MV-4-11 (cell line): ENCODE measurements around the gene MED17.

Source experiments
- DNase-seq: peaks from one replicate; lab custom pipeline; 2025; lab: John Stamatoyannopoulos, UW

MED17 gene, protein sequence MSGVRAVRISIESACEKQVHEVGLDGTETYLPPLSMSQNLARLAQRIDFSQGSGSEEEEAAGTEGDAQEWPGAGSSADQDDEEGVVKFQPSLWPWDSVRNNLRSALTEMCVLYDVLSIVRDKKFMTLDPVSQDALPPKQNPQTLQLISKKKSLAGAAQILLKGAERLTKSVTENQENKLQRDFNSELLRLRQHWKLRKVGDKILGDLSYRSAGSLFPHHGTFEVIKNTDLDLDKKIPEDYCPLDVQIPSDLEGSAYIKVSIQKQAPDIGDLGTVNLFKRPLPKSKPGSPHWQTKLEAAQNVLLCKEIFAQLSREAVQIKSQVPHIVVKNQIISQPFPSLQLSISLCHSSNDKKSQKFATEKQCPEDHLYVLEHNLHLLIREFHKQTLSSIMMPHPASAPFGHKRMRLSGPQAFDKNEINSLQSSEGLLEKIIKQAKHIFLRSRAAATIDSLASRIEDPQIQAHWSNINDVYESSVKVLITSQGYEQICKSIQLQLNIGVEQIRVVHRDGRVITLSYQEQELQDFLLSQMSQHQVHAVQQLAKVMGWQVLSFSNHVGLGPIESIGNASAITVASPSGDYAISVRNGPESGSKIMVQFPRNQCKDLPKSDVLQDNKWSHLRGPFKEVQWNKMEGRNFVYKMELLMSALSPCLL

DNA sequence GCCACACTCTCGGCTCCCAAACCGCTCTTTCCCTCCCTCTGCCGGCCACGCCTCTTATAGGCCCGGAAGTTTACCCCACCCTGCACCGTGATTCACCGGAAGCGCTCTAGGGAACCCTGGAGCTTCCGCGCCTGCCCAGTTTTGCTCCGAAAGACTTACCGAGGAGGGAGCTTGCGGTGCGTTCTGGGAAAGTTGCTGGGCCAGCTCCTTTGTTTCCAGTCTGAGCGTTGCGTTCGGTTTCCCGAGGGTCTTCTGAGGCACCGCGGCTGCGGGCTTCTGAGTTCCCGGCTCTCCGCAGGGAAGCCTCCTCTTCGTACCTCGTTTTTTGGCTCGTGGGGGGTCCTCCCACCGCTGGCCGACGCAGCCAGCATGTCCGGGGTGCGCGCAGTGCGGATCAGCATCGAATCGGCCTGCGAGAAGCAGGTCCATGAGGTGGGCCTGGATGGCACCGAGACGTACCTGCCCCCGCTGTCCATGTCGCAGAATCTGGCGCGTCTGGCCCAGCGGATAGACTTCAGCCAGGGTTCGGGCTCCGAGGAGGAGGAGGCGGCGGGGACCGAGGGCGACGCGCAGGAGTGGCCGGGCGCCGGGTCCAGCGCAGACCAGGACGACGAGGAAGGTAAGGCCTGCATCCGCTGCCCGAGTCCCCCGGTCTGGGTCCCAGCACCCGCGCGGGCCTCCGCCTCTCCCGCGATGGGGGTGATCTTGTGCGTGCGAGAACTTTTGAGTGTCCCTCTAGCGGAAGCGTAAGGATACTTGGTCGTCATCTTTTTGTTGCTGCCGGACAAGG, at the start of gene MED17:
MED17 (plus strand) TSS at position 138 of the 790 bp plus-strand sequence; CDS start at position 370, 232 bp downstream.
- DNase-seq = peak; percentile 87

DNA sequence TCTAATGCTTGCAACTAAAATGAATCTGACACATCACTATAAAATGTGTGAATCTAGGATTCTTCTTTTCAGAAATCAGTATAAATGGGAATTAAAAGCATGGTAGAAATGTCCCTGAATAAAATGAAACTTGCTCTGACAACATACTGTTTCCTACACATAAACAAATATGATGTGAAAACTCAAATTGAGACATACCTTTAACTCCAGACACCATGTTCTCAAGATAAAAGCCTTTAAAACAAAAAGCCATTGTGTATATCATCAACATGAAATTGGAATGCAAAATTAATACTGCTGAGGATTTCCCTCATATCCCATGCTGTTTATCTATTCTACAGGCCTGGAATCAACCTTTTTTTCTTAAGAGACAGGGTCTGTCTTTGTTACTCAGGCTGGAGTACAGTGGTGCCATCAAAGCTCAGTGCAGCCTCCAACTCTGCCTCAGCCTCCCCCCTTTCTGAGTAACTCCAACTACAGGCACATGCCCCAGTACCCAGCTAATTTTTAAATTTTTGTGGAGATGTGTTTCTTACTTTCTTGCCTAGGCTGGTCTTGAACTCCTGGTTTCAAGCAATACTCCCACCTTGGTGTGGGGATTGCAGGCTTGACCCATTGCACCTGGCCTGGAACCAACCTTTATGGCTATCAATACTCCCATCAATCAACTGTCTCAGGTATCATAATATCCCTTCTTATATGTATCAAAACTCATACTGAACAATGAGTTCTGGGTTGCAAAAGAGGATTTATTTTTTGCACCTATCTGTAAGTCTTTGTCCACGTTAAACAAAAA, 49.5 kb upstream of the MED17 start:
- no peak for DNase-seq

DNA sequence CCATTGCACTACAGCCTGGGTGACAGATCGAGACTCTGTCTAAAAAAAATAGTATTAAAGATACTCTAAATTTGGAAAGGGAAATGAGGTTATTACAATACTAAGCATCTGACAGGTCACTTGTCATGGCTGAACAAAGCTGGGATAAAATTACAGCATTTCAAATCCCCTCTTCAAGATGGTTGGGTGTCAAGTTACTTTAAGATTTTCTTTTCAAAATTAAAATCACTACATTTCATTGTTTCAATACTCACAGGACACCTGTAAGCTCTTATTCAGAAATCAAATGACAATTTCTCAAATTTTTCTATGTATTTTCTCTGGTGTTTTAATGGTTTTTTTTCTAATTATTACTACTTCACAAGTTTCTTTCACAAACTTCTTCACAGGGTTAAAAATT, 48.5 kb upstream of the MED17 start:
- no peak for DNase-seq

DNA sequence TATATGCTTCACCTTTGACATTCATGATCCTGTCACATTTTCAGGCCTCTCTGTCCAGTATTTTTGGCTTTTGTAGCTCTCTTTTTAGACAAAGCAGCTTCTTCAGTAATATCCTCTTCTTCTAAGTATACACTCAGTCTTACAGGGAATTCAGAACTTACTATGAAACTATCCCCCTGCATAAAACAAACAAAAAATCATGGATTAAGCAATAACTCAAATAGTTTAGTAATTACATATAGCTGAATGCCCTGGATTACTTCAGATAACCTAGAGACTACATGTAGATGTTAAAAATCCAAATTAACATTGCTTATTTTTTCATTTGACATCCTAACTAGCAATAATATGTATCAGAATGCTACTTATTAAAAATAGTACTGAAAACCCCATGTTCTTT, 48.0 kb upstream of the MED17 start:
- DNase-seq = no peak

DNA sequence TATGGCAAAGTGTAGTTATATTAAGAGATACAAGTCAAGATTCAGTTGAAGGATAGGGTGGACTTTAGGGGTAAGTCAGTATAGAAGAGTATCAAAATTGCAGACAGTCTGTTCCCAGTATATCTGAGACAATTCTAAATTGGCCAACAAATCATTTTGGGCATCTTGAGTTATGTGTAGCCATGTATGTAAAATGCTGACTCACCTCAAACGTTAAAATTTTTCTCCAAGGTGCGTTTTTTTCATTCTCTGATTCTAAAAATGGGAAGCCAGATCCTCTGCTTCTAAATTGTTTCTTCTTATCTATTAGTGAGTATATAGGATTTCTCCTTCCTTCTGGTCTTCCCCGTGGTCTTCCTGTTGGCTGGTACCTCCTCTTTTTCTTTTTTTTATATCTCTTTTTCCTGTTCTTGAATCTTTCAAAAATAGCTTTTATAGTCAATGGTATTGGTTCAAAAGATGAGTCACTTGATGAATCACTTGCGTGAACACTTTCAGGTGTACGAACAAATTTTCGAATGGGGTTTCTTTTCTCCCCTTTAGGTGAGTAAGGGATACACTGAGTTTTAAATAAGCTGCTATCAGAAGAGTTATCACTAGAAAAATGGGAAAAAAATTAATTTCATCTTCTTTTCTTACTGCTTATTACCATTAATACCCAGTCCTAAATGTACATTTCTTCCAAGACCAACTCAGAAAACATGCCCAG, 46.0 kb upstream of the MED17 start:
- no peak for DNase-seq

DNA sequence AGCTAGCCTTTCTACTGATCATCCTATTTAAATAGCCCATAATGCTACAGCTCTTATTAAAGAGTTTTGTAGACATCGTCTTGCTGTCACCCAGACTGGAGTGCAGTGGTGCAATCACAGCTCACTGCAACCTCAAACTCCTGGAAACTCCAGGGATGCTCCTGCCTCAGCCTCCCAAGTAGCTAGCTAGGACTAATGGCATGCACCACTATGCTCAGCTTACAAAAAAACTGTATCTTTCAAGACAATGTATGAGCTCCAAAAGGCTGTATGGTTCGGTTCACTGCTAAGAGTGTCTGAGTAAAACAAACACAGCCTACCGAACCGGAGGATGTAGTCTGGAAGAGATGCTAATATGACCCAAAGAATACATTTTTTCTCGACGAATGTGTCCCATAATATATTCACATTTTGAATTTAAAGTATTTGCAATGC, 45.4 kb upstream of the MED17 start:
- no peak for DNase-seq

DNA sequence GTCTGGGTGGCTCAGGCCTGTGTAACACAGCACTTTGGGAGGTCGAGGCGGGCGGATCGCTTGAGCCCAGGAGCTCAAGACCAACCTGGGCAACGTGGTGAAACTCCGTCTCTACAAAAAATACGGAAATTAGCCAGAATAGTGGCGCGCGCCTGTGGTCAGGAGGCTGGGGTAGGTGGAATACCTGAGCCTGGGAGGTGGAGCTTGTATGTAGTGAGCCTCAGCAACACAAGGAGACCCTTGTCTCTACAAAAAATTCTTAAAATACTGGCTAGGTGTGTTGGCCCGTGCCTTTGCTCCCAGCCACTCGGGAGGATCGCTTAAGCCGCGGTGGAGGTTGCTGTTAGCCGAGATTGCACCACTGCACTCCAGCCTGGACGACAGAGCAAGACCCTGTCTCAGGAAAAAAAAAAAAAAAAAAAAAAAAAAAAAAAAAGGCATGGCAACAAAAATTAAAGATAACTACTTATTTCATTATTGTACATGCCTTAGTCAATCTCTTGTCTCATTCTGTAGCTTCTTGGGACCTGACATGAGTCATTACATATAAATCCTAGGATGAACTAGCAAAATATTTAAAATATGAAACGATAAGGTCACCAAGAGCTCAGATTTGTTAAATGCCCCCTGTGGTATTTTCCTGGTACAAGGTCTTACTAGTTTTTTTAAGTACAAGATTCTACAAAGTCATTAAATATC, 43.9 kb upstream of the MED17 start:
- DNase-seq = no peak

DNA sequence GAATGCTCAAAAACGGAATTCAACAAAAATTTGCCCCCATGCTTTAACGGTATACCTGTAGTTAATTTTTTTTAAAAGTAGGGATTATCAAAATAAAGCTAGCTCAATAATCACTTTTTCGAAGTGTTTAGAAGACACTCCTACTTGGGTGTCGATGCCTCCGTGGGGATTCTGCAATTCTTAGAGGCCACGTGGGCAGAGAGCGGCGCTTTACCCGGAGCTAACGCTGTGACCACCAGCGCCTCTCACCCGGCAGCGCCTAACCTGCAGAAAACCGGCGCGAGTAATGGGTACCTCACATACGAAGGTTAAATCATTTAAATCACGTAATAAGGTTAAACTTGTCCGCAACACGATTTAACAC, 43.4 kb upstream of the MED17 start:
- DNase-seq = peak; percentile 56

DNA sequence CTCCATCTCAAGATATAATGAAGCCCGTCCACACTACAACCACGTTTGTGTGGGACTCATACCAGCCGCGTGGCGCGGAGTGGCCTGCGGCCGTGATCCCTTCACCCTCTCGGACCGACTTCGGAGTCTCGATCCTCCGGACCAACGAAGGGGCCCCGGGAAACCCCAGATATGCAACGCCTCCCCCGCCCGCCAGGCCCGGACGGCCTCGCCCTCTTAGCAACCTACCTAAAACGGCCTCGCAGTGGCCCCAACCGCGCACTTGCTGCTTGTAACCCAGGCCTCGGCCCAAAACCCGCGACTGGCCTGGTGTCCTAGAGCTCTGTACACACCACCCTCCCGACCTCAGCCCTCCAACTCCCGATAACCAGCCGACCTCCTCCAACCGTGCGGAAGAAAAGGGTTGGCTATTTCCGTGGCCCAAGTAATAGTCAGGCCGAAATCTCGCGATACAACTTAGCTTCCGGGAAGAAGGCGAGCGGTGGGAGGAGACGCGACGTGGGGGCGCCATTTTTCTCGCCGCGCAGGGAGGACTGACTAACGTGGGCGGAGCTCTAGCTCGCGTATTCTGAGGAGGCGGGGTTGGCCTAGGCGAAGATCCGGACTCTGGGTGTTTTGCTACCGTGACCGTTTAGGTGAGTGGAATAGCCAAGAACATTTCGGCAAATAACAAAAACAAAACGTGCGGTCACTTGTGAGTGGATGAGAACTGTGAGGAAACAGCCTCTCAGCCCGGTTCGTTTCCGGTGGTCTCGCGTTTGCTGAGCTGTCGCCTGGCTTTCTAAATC, 42.8 kb upstream of the MED17 start, which contains the start of the genes C11orf54 and TAF1D:
C11orf54 (plus strand) TSS at position 579 of the 788 bp plus-strand sequence. CDS start 5,722 bp downstream, outside the sequence.
TAF1D (minus strand) TSS at position 402 of the 788 bp plus-strand sequence. CDS start 2,191 bp downstream, outside the sequence.
- peak; percentile 97 for DNase-seq

DNA sequence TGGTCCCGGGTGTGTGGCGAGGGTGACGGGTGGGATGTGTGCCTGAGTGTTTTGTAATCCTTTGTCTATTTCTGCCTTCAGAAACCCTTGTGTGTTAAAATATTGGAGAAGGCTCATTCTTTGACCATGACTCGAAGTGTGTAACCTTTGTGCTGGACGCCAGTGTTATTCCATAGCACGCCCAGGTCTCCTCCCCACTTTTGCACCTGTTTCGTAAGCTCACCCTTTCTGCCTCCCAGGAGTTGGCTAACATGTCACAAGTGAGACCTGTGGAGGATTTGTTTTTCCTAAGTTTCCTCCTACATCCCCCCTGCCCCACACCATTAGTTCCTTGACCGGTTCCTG, 42.2 kb upstream of the MED17 start:
- no peak for DNase-seq

DNA sequence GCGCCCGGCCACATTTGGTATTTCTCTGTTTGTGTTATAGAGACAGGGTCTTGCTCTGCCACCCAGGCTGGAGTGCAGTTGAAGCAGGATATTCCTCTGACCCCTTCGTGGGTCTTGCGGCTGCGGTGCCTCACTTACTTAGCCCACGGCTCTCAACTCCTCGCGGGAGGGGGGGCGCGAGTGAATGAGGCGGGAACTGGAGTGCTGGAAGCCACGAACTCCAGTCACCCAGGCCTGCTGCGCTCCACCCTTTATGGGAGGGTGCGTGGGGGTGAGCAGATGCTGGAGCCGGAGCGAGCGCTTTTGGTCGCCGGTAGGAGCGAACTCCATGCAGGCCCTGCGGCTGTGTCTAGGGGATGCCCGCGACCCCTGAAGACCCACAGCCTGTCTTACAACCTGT, 40.8 kb upstream of the MED17 start:
- DNase-seq = no peak

DNA sequence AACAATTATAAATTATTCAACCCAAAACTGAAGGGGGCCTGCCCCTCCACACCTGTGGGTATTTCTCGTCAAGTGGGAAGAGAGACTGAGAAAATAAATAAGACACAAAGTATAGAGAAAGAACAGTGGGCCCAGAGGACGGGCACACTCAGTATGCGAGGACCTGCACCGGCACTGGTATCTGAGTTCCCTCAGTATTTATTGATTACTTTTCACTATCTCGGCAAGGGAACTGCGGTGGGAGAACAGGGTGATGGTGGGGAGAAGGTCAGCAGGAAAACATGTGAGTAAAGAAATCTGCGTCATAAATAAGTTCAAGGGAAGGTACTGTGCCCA, 39.4 kb upstream of the MED17 start:
- DNase-seq = no peak

DNA sequence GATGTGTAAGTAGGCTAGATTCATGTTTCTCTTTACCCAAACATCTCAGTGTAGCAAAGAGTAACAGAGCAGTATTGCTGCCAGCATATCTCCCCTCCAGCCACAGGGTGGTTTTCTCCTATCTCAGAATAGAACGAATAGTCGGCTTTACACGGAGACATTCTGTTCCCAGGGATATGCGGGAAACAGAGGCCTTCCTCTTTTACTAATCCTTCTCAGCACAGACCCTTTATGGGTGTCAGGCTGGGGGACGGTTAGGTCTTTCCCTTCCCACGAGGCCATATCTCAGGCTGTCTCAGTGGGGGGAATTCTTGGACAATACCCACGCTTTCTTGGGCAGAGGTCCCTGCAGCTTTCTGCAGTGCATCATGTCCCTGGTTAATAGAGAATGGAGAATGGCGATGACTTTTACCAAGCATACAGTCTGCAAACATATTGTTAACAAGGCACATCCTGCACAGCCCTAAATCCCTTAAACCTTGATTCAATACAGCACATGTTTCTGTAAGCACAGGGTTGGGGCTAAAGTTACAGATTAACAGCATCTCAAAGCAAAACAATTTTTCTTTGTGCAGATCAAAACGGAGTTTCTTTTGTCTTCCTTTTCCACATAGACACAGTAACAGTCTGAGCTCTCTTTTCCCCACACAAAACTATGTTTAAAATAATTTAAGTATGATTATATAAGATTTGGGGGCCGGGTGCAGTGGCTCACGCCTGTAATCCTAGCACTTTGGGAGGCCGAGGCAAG, 38.9 kb upstream of the MED17 start:
- peak; percentile 72 for DNase-seq

DNA sequence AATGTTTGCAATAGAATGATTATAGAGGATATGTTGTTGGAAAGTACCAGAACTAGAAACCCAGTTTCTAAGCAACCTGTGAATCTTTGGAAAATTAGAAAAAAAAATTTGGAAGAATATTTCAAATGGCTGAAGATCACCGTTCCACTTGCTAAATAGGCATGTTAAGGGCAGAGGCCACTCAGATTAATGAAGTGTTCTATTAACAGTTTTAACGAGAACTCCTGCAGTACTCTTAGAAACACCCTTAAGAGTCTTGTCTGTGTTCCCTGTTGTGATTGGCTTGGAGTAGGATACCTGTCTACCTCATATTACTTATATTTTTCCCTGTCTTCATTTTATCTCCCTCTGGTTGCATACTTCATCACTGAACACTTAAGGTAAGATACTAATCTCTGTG, 38.0 kb upstream of the MED17 start:
- no peak for DNase-seq

DNA sequence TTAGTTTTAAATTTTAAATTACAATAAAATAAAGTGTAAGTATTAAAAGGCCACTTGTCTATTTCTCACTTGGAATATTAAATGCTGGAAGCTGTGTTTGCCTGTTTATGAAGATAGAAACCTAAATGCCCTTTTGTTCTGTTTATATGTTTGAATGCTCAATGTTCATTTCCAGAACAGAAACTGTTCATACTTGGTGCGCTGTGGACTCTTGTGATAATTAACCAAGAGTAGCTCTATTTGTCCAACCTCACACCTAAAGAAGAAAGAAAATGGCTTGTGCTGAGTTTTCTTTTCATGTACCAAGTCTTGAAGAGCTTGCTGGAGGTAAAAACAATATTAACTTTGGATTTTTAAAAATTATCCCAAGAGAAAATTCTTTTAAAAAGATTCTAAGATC, 37.0 kb upstream of the MED17 start:
- no peak for DNase-seq

DNA sequence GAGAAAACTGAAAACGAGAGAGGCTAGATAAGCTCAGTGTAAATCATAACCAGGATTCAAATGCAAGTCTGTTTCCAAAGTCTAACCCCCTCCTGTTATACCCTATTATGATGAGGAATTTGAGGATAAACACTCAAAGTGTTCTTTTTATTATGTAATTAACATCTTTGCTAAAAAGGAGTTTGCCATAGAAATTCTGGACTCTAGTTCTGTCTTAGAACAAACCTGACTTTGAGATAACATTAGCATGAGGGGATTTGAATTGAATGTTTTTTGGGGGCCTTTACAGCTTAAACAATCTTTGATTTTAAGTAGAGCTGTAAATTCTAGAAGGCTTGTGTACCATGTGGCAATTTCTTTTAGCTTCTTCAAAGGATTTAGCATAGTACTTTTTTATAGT, 33.1 kb upstream of the MED17 start:
- DNase-seq = no peak

DNA sequence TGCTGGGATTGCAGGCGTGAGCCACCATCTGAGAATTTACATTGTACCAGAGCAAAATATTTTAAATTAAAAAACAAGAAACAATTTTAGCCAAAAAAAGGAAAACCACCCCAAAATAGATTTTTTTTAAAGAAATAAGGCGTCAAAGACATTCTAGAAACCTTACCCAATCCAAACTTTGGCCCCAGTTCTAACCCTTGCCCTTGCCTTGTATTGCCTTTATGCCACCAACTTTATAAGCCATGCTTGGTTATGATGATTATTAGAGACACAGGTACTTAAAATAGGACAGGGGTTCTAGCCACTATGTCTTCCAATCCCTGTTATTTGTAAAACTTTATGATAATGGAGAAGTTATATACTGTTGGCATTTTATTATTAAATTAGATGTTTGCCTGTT, 30.8 kb upstream of the MED17 start:
- DNase-seq = no peak

DNA sequence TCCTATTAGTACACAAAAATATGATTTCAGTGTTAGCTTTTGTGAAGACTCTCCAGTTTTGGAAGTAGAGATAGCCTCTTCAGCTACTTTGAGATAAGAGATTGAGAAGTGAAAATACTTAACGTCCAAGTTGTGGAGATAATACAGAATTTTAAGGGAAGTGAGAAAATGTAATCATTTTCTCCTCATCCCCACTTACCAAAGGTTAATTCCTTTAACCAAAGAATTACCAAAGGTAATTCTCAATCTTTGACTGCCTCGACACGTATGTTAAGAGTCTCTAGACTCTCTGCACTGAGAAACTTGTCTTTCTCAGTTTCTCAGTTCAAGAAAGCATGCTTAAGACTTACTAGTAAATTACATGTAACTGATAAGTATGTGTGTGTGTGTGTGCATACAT, 27.3 kb upstream of the MED17 start:
- peak; percentile 56 for DNase-seq

DNA sequence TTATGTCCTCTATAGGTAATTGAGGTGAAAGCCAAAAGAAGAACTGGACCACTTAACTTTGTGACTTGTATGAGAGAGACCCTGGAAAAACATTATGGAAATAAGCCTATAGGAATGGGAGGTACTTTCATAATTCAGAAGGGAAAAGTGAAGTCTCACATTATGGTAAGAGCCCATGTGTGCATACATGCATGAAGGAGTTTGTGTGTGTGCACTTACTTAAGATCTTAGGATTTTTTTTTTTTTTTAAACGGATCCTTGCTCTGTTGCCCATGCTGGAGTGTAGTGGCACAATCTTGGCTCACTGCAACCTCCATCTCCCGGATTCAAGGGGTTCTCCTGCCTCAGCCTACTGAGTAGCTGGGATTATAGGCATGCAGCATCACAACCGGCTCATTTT, 26.8 kb upstream of the MED17 start:
- no peak for DNase-seq
